IPS DF 6.9 (cell line): ENCODE data around the gene DNAH9.

Experiments used
- DNase-seq: peaks from one replicate; pipeline ENCODE4 v3.0.0-alpha.2; 2013; ENCODE audit warnings: low read depth, low spot score
- H3K27ac ChIP-seq: one replicate; pipeline ENCODE4 v1.5.1; 2013; ENCODE audit warnings: low read length, control low read depth
- H3K27me3 ChIP-seq: 2 replicates; pipeline ENCODE4 v1.6.1; 2013; ENCODE audit warnings: mild to moderate bottlenecking, low read length; ENCODE audit not compliant: control insufficient read depth, insufficient read depth
- H3K36me3 ChIP-seq: 2 replicates; pipeline ENCODE4 v1.6.1; 2013; ENCODE audit warnings: low read length; ENCODE audit not compliant: control insufficient read depth, insufficient read depth
- H3K4me1 ChIP-seq: 2 replicates; pipeline ENCODE4 v1.6.1; 2013; ENCODE audit warnings: low read length; ENCODE audit not compliant: control insufficient read depth, insufficient read depth
- H3K4me3 ChIP-seq: 2 replicates; pipeline ENCODE4 v1.5.1; 2013; ENCODE audit warnings: mild to moderate bottlenecking, low read length
- H3K9me3 ChIP-seq: 2 replicates; pipeline ENCODE4 v1.6.1; 2013; ENCODE audit warnings: low read length, inconsistent platforms; ENCODE audit not compliant: control insufficient read depth, insufficient read depth
- WGBS: extraction: QIAGEN DNeasy Blood & Tissue Kit; methylation state at CpG from one replicate; pipeline ENCODE4 v1.1.7; 2013; ENCODE audit warnings: mixed read lengths, missing lambda C conversion rate; ENCODE audit not compliant: insufficient read length, insufficient coverage; 5-methylcytosine and 5-hydroxymethylcytosine counted together

The DNAH9 gene

DNA sequence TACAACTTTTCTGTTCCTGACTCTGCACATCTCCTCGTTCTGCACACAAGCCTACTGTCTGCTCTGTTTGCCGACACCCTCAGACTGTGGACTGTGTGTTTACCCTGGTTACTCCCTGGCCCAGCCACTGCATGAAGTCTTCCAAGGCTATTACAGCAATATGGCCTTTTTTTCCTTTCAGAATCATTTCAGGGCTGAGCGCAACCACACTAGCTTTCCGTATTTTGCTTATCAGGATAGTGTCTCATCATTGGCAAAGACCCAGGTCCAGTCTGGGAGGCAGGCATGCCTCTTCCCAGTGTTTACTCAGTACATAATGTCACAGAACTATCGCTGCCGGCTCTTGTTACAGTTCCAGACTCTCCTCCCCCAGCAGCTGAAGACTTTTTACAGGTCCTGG, 10.1 kb downstream of the DNAH9 start:
- H3K4me1 ChIP-seq: no peaks in the 10 kb centered on the region
- no peak for DNase-seq

GRCh38 chr17:11610999-11611566, 12.8 kb downstream of the DNAH9 start:
- no peak overlapping the region for H3K4me3 ChIP-seq
- no peak for DNase-seq
- WGBS: no CpG with 5 or more reads among the region's 6 CpGs
- H3K36me3 ChIP-seq: no peaks in the 10 kb centered on the region
- H3K4me1 ChIP-seq: no peaks in the 10 kb centered on the region
- no peaks in the 10 kb centered on the region for H3K9me3 ChIP-seq
- H3K27me3 ChIP-seq: no peaks in the 10 kb centered on the region
- H3K27ac ChIP-seq: no peak overlapping the region

More for the DNA sequence above, 10.1 kb downstream of the DNAH9 start:
- Histone ChIP-seq H3K4me3 (no peak overlapping the region), H3K27me3 (no peaks in the 10 kb centered on the region), H3K9me3 (no peaks in the 10 kb centered on the region), H3K36me3 (no peaks in the 10 kb centered on the region), H3K27ac (no peak overlapping the region)
- WGBS: no CpG with 5 or more reads among the region's 6 CpGs

GRCh38 chr17:11612956-11613355, 14.7 kb downstream of the DNAH9 start:
- Histone ChIP-seq H3K4me1 (no peaks in the 10 kb centered on the region), H3K4me3 (no peak overlapping the region), H3K27ac (no peak overlapping the region), H3K9me3 (no peaks in the 10 kb centered on the region), H3K27me3 (no peaks in the 10 kb centered on the region), H3K36me3 (no peaks in the 10 kb centered on the region)
- WGBS: no CpG with 5 or more reads among the region's 2 CpGs
- no peak for DNase-seq

DNA sequence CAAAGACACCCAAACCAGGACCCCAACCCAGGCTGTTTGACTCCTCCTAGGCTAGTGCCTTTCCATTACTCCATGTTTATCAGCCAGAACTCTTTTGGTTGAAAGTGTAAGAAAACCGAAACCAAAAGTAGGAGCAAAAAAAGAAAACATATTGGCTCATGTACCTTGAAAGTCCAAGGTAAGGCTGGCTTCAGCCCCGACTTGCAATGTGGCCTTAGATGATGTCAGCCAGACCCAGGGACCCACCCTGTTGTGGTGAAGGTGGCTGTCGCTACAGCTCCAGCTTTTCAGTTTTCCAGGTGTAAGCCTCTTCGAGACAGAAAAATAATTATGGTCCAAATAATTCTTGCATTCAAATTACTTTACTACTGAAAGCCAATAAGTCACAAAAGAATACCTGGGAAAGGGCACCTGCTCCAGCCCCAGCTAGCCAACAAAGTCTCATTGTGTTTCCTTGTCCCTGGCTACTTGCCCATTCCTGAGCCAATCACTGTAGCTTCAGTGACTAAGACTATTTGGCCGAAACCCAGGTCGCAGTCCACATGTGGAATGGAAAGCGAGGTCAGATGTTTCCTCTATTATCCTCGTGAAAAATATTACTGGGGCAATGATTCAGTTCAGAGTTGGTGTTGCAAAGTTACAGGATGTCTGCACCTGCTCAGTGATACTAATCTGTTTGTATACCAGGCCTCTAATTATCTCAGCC, 20.7 kb downstream of the DNAH9 start:
- Histone ChIP-seq H3K4me1 (no peaks in the 10 kb centered on the region), H3K36me3 (no peaks in the 10 kb centered on the region), H3K27ac (no peak overlapping the region), H3K4me3 (no peak overlapping the region), H3K9me3 (no peaks in the 10 kb centered on the region), H3K27me3 (no peaks in the 10 kb centered on the region)
- WGBS: no CpG with 5 or more reads among the region's 8 CpGs
- DNase-seq: no peak

GRCh38 chr17:11622492-11622891, 24.2 kb downstream of the DNAH9 start:
- Histone ChIP-seq H3K27ac (no peak overlapping the region), H3K4me1 (no peaks in the 10 kb centered on the region), H3K27me3 (no peaks in the 10 kb centered on the region), H3K36me3 (no peaks in the 10 kb centered on the region), H3K4me3 (no peak overlapping the region), H3K9me3 (no peaks in the 10 kb centered on the region)
- DNase-seq: no peak
- WGBS: no CpG with 5 or more reads among the region's 5 CpGs

GRCh38 chr17:11624976-11625375, 26.7 kb downstream of the DNAH9 start:
- WGBS: no CpG with 5 or more reads among the region's 6 CpGs

GRCh38 chr17:11625878-11626277, 27.6 kb downstream of the DNAH9 start:
- no peaks in the 10 kb centered on the region for H3K4me1 ChIP-seq
- H3K9me3 ChIP-seq: no peaks in the 10 kb centered on the region
- no peak for DNase-seq
- no peaks in the 10 kb centered on the region for H3K27me3 ChIP-seq
- H3K27ac ChIP-seq: no peak overlapping the region
- no peaks in the 10 kb centered on the region for H3K36me3 ChIP-seq
- H3K4me3 ChIP-seq: no peak overlapping the region
- WGBS: no CpG with 5 or more reads among the region's 3 CpGs

More at GRCh38 chr17:11624976-11625375, 26.7 kb downstream of the DNAH9 start:
- Histone ChIP-seq H3K9me3 (no peaks in the 10 kb centered on the region), H3K4me3 (no peak overlapping the region), H3K4me1 (no peaks in the 10 kb centered on the region), H3K36me3 (no peaks in the 10 kb centered on the region), H3K27me3 (no peaks in the 10 kb centered on the region), H3K27ac (no peak overlapping the region)
- no peak for DNase-seq

DNA sequence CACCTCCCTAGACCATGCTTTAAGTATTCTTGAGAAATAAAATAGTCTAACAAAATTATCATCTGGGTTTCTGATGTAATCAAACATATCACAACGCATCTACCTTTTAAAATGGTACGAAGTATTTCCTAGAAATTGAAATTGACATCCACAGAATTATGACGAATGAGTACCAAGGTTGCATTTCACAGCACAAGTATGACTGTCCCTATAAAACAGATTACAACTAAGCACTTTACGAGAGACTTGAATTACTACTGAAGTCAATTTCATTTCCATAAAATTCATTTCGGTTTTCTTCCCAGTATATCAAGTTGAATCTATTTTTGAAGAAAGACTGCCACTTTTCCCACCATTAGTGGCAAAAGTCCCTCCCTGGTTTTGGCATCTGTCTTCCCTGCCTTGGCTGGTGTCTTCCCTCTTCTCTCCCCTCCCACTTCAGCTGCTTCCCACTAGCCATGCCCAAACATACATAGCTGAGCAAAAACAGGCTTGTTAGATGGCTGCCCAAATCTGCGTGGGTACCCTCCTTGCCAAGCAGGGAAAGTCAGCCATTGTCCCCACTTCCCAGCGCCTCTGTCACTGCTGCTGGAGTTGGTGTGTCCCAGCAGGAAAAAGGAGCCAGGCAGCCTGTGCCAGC, 29.2 kb downstream of the DNAH9 start:
- Histone ChIP-seq H3K27ac (no peak overlapping the region), H3K4me3 (no peak overlapping the region), H3K4me1 (no peaks in the 10 kb centered on the region), H3K36me3 (no peaks in the 10 kb centered on the region), H3K27me3 (no peaks in the 10 kb centered on the region), H3K9me3 (no peaks in the 10 kb centered on the region)
- WGBS: no CpG with 5 or more reads among the region's 7 CpGs
- DNase-seq: no peak

DNA sequence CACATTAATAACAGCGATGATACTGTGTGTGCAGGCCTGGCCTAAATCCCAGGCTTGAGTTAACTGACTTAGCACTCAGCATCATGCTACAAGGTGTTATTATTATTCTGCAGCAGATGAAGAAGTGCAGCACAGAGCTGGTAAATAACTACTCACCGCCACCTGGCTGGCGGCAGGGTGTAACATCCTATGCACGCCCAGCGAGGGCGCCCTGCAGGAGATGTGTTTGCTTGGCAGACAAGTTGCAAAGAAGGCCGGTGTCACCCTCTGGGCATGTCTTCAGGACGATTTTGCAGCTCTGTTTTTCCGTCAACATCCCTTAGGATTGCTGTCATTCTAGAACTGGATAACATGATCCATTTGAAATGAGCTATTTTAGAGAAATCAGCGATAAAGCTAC, 30.1 kb downstream of the DNAH9 start:
- no peaks in the 10 kb centered on the region for H3K9me3 ChIP-seq
- WGBS: no CpG with 5 or more reads among the region's 10 CpGs
- no peak overlapping the region for H3K4me3 ChIP-seq

DNA sequence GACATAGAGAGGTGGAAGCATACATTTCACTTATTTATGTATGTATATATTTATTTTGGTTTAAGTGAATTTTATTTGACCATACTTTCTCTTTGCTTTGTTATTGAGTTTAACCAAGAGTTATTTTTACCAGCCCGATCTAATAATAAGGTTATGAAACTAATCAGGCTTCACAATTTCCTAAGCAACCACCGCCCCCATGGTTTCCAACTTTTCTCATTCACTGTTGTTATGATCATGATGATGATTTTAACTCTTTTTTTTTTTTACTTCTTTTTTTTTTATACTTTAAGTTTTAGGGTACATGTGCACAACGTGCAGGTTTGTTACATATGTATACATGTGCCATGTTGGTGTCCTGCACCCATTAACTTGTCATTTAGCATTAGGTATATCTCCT, 30.6 kb downstream of the DNAH9 start:
- Histone ChIP-seq H3K9me3 (no peaks in the 10 kb centered on the region), H3K36me3 (no peaks in the 10 kb centered on the region), H3K27me3 (no peaks in the 10 kb centered on the region), H3K4me1 (no peaks in the 10 kb centered on the region), H3K27ac (no peak overlapping the region), H3K4me3 (no peak overlapping the region)
- DNase-seq: no peak
- no CpG with 5 or more reads among the region's 3 CpGs for WGBS

More for the DNA sequence above, 30.1 kb downstream of the DNAH9 start:
- no peak overlapping the region for H3K27ac ChIP-seq
- no peak for DNase-seq
- H3K36me3 ChIP-seq: no peaks in the 10 kb centered on the region
- no peaks in the 10 kb centered on the region for H3K4me1 ChIP-seq
- H3K27me3 ChIP-seq: no peaks in the 10 kb centered on the region
